Measurements from ENCODE around the gene RNU7-1. TPM values are rescaled to one million over a fixed set of nuclear protein-coding genes. Genes with fewer than 3 reads are reported as not detected.

The RNU7-1 gene
- total and polyA plus RNA-seq, 2 experiments from 2014 or later = not detected

DNA sequence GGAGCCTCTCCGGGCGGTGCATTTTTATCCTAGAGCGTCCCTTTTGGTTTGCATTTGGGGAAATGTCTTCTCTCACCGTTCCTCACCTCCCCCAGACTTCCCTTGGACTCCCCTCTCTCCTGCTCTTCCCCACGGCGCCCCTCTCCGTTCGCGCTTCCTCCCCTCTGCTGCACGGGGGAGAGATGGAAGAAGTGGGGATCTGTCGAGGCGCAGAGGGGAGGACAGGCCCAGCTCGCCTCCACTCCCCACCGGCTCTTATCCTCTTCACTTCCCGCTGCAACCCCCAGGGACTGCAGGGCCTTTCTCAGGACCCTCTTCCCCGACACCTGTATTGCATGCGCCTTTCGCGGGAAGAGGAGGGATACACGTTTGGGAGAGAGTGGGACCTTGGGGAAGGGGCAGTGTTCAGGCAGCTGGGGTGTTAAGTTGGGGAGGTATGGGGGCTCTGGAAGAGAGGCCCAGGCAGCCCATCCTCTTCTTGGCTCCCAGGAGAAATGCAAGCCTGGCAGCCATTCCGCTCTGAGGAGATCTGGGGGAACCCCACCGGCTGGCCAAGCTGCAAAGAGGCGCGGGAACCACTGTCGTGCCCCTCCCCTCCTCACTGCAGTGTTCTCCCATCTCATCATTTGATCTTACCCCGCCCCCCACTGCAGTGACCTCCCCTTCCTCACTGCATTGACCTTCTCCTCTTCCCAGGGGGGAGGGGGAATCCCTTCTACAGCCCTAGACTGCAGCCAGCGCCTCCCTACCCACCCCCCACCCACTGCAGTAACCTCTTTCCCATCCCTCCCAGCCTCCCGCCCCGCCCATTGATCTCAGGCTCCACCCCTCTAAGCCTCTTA is 28.4 kb upstream of the RNU7-1 start:
- Histone ChIP-seq H3K27ac (no peak overlapping the region), H3K79me2 (no peaks in the 10 kb centered on the region), H3K27me3 (peaks cover 16% of the 10 kb centered on the region), H3K4me1 (ENCODE audit: insufficient read depth) (peaks cover 11% of the 10 kb centered on the region), H3K36me3 (replicated peaks; ENCODE audit: insufficient read depth, low read depth) (no peaks in the 10 kb centered on the region), H3K9me2 (replicated peaks; ENCODE audit: insufficient read depth) (no peaks in the 10 kb centered on the region), H2AFZ (peak overlapping the region; percentile 96), H3K9me3 (ENCODE audit: low read depth) (no peaks in the 10 kb centered on the region), H4K20me1 (ENCODE audit: insufficient read depth, poor library complexity, severe bottlenecking) (no peaks in the 10 kb centered on the region), H3K4me3 (peak overlapping the region; percentile 52), H3K4me2 (peak overlapping the region; percentile 99)
- TF ChIP-seq CTCF (IDR thresholded peaks at IDR 0.05; ENCODE audit: poor library complexity) = no peak
- no peak for TF ChIP-seq EZH2 (IDR thresholded peaks at IDR 0.05; ENCODE audit: borderline replicate concordance)
- TF ChIP-seq EZH2phosphoT487 (IDR thresholded peaks at IDR 0.05; ENCODE audit: low read depth, severe bottlenecking, unreplicated experiment) = no peak
- 14% methylated on average over 26 of the region's 29 CpGs for WGBS (ENCODE audit: low lambda C conversion rate, missing lambda C conversion rate)
- DNase-seq (ENCODE audit: low spot score) = no peak

- Histone ChIP-seq H3K9me3 (ENCODE audit: low read depth) (no peaks in the 10 kb centered on the region), H3K4me3 (no peak overlapping the region), H4K20me1 (ENCODE audit: insufficient read depth, poor library complexity, severe bottlenecking) (no peaks in the 10 kb centered on the region), H3K4me2 (no peak overlapping the region), H3K79me2 (no peaks in the 10 kb centered on the region), H3K9me2 (replicated peaks; ENCODE audit: insufficient read depth) (no peaks in the 10 kb centered on the region), H2AFZ (no peak overlapping the region), H3K4me1 (ENCODE audit: insufficient read depth) (peaks cover 11% of the 10 kb centered on the region), H3K27me3 (peaks cover 16% of the 10 kb centered on the region), H3K36me3 (replicated peaks; ENCODE audit: insufficient read depth, low read depth) (no peaks in the 10 kb centered on the region), H3K27ac (no peak overlapping the region)
- 83% methylated on average over 14 of the region's 14 CpGs for WGBS (ENCODE audit: low lambda C conversion rate, missing lambda C conversion rate)
- DNase-seq (ENCODE audit: low spot score) = no peak
- TF ChIP-seq EZH2 (IDR thresholded peaks at IDR 0.05; ENCODE audit: borderline replicate concordance) (no peak), EZH2phosphoT487 (IDR thresholded peaks at IDR 0.05; ENCODE audit: low read depth, severe bottlenecking, unreplicated experiment) (no peak), CTCF (IDR thresholded peaks at IDR 0.05; ENCODE audit: poor library complexity) (no peak)
These were observed 27.8 kb upstream of the RNU7-1 start for GRCh38 chr12:6915789-6916285.

DNA sequence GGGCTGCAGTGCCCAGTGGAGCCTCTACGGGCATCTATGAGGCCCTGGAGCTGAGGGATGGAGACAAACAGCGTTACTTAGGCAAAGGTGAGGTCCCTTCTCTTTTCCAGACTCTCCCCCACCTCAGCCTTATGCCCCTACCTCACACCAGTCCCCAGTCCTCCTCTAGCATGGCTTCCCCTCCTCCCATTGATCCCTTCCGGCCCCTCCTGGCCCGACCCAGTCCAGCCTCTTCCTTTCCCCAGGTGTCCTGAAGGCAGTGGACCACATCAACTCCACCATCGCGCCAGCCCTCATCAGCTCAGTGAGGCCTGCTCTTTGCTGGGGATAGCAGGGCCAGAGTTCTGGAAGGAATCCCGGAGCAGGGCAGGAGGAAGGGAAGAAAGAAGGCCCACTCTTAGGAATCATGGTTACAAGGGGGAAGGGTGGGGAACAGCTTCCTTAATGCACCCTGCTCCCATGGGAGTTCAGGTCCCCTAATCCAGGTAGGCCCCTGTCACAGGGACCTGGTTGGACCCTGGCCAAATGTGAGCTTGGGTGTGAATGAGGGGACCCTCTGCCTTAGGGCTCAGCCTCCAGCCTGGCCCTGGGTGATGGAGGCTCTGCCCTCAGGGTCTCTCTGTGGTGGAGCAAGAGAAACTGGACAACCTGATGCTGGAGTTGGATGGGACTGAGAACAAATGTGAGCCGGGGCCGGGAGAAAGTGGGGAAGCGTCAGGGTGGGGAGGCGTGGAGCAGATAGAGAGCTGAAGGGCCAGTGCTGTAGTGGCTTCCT is 27.0 kb upstream of the RNU7-1 start:
- TF ChIP-seq EZH2 (IDR thresholded peaks at IDR 0.05; ENCODE audit: borderline replicate concordance) (no peak), EZH2phosphoT487 (IDR thresholded peaks at IDR 0.05; ENCODE audit: low read depth, severe bottlenecking, unreplicated experiment) (no peak), CTCF (IDR thresholded peaks at IDR 0.05; ENCODE audit: poor library complexity) (no peak)
- H3K4me3 ChIP-seq = no peak overlapping the region
- no peak overlapping the region for H3K4me2 ChIP-seq
- no peak overlapping the region for H3K27ac ChIP-seq
- H3K9me3 ChIP-seq (ENCODE audit: low read depth) = no peaks in the 10 kb centered on the region
- no peaks in the 10 kb centered on the region for H4K20me1 ChIP-seq (ENCODE audit: insufficient read depth, poor library complexity, severe bottlenecking)
- 86% methylated on average over 11 of the region's 11 CpGs for WGBS (ENCODE audit: low lambda C conversion rate, missing lambda C conversion rate)
- no peaks in the 10 kb centered on the region for H3K79me2 ChIP-seq
- H3K36me3 ChIP-seq (replicated peaks; ENCODE audit: insufficient read depth, low read depth) = no peaks in the 10 kb centered on the region
- H3K4me1 ChIP-seq (ENCODE audit: insufficient read depth) = peaks cover 11% of the 10 kb centered on the region
- H3K9me2 ChIP-seq (replicated peaks; ENCODE audit: insufficient read depth) = no peaks in the 10 kb centered on the region
- no peak overlapping the region for H2AFZ ChIP-seq
- peaks cover 16% of the 10 kb centered on the region for H3K27me3 ChIP-seq
- DNase-seq (ENCODE audit: low spot score) = no peak

Data from hepatocyte (in vitro differentiated cells).